Activated CD4-positive, CD25-positive, alpha-beta regulatory T cell (primary cell): ENCODE data around the gene CABLES2.

Experiments used
- DNase-seq, 4 experiments: peaks; one replicate each; lab custom pipeline; 2025; lab: John Stamatoyannopoulos, UW

CABLES2 gene

DNA sequence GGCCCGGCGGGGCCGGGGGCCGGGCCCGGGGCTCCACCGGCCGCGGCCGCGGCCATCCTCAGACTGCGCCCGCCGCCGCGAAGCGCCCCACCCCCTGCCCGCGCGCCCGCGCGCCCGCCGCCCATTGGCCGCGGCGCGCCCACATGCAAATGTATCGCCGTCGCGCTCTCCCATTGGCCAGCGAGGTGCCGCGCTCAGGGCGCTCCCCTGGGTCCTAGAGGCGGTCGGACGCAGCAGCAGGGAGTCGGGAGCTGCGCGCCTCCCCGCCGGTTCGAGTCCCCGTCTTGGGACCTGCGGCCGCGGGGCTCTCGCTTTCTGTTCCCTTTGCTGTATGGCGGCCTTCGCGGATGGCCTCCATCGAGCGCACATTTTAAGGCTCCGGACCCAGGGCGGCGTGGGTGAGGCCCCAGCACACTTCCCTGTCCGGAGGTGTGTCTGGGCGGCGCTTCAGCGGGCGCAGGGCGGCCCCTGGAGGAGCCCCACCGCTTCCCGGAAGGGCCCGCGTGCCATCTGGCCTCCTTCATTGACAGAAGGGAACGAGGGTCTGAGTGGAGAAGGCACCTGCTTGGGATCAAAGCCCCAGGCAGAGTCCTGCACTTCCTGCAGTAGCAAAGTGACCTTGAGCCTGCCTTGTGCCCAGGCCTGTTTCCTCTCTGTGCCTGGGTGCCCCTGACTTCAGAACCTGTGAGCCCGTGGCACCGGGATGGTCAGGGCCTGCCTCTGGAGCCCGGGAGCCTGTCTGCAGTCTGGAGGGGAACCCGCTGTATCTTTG lies at the start of gene CABLES2:
Gene CABLES2 (minus strand): TSS at position 65 of the 772 bp plus-strand sequence. CDS start 9 bp downstream, at position 56.
- peak; percentile 68 to 87 (median 83) for DNase-seq

DNA sequence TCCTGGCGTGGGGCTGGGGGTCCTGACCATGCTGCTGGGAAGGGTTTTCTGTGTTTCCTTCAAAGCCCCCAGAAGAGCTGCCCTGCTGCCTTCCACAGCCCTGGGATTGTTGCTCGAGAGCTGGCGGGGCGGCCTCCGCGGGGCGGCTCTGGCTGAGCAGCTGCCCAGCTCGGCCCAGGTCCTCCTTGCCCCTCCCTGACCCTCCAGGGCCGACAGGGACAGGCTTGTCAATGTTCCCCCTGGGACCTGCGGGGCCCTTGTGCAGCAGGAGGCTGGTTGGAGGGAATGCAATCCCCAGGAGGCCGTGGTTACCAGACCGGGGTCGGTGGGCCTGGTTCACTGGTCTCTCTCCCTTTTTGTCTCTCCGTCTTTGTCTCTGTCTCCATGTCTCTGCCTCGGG lies 48.8 kb upstream of the CABLES2 start:
- no peak for DNase-seq

DNA sequence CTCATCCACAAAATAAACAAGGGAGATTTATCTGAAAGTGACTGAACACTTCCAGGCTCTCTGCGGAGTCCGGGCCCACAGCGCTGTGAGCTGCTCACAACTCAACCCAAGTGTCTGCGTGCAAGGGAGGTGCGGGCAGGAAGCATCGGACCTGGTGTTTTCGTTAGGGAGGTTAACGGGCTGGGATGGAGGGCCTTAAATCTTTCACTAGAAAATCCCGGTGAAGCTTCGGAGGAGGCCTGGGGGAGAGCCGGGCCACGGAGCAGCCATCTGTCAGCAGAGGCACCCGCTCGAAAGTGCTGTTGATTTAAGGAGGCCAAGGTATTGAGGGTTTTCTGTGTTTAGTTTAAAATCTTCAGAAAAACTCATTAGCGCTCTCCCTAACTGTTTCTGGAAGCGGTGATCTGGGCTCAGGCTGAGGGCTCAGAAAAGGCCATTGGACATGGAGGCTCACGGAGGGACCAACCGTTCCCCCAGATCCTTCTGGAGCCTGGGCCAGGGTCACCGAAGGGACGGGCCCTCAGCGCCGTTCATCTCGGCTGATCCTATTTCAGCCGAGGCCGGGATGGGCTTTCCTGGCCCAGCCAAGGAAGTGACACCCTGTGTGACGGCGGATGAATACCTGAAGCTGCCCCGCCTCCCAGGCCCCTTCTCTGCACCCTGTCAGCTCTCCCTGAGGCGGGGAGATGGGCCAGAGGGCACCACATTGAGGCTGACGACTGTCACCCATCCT lies 48.0 kb upstream of the CABLES2 start:
- DNase-seq, result no peak

DNA sequence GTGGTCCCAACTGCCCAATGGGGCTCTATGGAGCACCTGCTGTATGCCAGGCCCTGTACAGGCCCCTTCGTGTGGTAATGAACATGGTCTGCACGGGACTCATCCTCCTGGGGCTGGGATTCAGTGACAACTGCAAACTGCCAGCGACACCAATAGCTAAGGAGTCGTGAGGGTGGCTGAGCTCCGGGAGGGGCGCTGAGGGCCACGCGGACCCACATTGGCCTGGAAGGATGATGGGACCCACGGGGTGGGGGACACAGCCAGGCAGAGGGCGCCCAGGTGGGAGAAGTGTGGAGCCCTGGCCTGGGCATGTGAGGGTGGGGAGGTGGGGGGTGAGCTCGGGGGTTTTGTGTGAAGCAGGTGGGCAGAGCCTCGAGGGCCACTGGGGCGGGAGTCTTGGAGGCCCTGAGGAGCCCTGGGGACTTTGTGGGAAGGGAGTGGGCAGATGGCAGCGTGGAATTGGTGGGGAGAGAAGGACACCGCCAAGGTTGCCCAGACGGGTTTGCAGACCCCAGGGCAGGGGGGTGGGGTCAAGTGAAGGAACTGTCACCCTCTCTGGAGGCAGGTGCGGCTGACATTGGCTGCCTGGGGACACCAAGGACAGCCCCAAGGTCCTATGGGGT lies 46.2 kb upstream of the CABLES2 start:
- no peak for DNase-seq

DNA sequence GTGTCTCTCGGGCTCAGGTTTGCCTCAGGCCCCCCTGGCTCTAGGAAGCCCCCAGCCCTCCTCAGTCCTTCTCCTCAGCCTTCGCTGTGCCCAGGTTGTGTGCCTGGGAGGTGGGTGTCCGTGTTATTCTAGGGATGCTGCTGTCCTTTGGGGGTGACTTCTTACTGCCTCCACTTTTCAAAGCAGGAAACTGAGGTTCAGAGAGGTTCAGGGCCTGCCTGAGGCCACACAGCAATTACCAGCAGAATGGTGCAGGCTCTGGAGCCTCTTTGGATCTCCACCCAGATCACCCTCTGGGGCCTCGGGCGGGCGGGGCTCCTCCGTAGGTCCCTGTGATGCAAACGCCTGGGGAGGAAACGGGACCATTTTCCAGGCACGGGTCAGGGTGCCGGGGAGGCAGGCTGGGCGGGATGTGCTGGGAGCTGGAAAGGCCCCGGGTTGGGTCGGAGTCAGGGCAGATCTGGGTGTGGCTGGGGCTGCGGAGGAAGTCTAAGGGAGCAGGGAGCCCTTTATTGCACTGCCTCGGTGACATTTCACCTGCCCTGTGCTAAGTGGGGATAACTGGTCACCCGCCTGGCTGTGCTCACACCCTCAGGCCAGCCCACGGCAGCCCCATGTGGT lies 45.5 kb upstream of the CABLES2 start:
- no peak for DNase-seq

DNA sequence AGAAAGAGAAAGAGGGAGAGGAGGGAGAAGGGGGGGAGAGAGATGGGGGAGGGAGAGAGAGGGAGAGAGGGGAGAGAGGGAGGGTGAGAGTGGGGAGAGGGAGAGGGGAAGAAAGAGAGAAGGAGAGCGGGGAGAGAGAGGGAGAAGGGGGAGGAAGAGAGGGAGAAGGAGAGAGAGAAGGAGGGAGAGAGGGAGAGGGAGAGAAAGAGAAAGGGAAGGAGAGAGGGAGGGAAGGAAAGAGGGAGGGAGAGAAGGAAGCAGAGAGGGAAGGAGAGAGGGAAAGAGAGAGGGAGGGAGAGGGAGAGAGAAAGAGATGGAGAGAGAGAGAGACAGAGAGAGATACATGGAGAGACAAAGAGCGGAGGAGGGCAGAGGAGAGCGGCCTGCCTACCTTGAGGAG lies 44.9 kb upstream of the CABLES2 start:
- DNase-seq, result no peak

- DNase-seq, result no peak
Measured at GRCh38 chr20:62451156-62451767, 44.2 kb upstream of the CABLES2 start.

DNA sequence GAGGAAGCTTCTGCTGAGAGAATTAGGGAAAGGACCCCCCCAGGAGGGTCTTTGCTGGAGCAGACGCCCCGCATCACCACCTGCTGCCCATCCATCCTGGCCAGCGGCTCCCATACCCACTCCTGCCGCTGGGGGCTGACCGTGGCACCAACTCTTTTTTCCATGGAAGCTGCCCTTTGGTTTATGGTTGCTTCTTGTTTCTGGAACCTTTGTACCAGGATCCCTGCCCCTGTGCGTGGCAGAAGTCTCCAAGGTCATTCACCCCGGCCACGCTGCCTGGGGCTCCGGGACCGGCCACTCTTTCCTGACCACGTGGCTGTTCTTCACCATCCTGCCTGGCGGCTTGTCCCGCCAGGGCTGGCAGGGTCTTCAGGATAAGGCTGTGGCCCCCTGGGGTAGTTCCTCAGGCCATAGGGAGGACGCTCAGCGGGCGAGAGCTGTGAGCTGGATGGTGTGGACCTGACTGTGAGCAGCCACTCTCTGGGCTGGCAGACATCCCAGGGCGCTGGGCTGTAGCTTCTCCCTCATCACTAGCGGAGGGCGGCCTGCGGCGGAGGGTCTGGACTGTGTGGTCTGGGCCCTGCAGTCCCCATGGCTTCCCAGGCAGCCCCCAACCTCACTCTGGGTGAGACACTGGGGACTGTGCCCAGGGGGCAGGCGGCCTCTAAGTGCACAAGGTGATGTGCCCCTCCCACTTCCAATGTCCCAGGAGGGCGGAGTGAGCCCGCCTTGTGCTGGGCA lies 43.0 kb upstream of the CABLES2 start:
- DNase-seq, result no peak

- no peak for DNase-seq
Measured at GRCh38 chr20:62448788-62449187, 41.7 kb upstream of the CABLES2 start.

DNA sequence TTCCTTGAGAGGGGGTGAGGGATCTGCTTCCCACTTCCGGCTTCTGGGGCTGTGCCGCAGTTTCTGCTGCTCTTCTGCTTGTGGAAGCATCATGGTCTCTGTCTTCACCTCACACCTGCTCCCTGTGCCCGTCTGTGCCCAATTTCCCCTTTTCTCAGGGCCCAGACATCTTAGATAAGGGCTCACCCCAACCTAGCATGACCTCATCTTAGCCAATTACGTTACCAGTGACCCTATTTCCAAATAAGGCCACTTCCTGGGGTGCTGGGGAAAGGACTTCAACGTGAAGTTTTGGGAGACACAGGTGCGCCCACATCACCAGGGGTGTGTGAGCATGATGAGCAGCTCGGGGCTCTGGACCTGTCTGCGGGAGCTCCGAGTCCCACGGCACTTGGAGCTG lies 41.0 kb upstream of the CABLES2 start:
- no peak for DNase-seq

DNA sequence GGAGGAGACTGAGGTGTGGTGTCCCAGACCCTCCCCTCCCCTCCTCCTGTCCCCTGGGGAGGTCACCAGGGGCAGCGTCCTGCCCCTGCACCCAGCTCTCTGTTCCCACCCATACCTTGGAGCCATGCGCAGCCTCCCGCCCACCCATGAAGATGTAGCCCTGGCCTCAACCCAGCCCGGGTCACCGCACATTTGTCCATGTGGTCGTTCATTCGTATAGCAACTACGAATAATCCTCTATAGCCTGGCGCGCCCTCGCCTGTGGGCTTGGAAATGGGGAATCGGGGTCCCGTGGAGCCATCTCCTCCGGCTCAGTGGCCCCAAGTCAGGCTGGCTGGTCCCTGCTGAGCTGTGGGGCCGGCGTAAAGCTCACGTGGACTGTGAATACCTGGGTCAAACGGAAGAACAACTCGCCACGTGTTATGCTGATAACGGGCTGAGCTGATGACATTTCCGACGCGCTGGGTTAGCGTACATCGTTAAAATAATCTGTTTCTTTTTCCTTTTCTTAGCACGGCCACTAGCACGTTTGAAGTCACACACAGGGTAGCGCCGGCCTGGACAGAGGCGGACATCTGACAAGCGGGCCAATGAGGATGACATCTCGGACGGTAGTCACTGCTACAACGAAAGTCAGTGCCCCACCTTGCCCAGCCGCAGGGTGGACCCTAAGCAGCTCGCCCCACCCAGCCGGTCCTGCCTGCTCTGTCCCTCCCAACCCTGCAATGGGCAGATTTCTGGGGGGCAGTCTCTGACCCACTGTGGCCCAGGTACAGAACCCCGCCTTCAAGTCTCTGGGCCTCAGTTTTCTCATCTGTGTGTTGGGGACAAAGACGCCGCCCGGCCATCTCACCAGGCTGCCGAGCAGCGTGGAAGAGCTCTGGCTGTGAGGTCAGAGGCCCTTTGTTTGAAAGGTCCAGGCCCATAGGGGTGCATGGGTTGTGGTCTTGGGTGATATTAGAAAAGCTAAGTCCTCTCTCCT lies 40.1 kb upstream of the CABLES2 start:
- no peak for DNase-seq

DNA sequence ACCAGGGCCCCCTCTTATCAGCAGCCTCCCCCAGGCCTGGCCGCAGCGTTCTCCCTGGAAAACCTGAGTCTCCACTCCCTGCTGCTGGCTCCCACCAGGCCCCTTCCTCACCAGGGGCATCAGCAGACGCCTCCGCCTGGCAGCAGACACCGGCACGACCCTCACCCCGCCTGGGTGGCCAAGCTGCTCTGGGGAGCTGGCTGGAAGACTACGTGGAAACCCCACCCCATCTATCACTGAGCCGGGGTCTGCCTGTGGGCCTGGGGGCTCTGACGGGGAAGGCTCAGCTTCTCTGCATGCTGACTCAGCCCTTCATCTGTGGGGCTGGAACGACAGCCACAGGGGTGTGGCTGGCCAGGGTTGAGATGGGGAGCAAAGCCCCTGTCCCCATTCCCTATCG lies 39.4 kb upstream of the CABLES2 start:
- no peak for DNase-seq

DNA sequence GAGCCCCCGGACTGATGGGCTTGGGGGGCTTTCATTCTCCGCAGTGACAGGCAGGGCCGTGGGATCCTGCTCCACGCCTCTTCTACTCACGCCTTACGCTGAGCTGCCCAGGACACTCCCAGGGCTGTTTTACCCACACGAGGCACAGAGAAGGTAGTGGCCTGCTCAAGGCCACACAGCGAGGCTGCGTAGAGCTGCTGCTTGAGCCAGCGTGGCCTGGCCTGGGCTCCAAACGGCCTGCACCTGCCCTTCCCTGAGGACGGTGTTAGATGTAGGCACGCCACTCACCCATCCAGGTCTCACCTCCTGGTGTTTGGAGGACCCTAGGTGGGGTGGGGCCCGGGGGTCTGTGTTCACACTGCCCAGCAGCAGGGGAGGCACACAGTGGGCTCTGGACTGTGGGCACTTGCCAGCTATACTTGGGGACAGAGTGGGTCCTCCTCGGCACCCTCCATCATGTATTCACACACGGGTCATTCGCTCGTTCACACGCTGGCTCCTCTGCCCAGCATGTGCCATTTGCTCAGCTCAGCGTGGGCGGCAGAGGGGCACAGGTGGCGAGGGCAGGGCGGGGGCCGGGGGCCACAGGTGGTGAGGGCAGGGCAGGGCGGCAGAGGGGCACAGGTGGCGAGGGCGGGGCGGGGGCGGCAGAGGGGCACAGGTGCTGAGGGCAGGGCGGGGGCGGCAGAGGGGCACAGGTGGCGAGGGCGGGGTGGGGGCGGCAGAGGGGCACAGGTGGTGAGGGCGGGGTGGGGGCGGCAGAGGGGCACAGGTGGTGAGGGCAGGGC lies 38.7 kb upstream of the CABLES2 start:
- no peak for DNase-seq

DNA sequence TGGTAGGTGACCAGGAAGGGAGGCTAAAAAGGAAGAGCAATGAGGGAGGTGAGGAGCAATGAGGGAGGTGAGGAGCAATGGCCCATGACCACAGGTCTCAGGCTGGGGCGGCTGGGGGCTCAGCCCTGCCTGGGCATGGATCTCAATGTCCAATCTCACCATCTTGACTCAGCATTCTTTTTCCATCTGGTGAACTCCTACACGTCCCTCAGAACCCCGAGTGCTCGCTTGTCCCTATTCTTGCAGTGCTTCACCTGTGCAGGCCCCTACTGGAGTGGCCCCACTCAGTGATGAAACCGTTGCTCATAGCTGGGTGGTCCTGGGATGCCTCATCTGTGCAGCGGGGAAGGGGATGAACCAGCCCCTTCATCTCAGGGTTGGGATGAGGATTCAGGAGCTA lies 37.2 kb upstream of the CABLES2 start:
- no peak for DNase-seq

DNA sequence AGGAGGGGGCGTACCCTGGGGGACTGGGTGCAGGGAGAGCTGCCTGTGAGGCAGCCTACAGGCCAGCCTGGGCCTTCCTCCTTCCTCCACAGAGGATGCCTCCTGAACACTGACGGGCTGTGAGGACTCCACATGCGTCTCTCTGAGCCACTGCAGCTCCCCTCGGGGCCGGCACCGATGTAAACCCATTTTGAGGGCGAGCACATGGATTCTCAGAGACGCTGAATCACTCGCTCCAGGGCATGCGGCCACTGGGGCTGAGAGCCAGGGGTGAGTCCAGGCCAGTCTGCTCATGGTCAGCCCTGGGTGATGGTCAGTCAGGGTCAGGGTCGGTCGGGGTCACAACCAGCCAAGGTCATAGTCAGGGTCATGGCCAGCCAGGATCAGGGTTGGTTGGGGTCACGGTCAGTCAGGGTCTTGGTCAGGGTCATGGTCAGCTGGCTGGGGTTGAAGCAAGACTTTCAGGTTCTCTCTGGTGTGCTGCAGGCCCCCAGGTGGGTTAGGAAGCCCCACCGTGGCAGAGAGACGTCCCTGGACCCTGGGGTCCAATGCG lies 35.0 kb upstream of the CABLES2 start:
- no peak for DNase-seq

DNA sequence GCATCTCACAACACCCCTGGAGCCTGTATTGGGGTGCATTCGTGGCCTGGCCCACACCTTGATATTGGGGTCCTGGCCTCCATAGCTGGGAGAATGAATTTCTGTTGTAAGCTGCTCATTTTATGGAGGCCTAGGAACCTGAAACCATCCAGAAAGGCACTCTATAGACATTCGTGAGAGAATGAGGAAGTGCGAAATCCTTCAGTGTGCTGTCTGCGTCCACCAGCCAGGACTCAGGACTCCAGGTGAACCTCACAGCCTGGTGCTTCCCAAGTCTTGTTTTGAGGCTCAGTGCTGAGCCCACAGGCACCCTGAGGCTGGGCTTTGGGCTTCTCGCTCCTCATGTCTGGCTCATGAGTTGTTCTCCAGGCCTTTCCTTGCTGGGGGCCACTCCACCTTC lies 32.1 kb upstream of the CABLES2 start:
- DNase-seq, result no peak

GRCh38 chr20:62437927-62438326 lies 30.8 kb upstream of the CABLES2 start:
- no peak for DNase-seq

- no peak for DNase-seq
Measured at GRCh38 chr20:62437496-62437895, 30.4 kb upstream of the CABLES2 start.

DNA sequence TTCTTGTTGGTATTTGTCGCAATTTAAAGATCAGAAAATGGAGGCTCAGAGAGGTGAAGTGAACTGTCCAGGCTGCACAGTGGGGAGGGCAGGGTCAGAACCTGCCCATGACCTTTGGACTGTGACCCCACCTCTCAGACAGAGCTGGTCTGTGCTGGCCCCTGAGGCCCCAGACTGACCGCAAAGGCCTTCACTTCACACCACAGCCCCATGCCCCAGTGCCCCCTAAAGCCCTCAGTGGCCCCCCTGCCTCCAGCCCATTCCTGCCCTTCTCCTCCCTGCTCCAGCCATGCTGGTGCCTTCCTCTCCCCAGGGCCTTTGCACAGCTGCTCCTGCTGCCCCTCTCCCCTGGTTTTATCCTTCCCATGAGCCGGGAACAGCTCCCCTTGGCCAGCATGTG lies 29.6 kb upstream of the CABLES2 start:
- no peak for DNase-seq
